Measurements from ENCODE around the gene CTBP2.

GRCh38 chr10:125136087-125136486, 24.3 kb downstream of the CTBP2 start:
- TF ChIP-seq POLR2A (IDR thresholded peaks at IDR 0.05): no peak
- TF ChIP-seq CTCF (IDR thresholded peaks at IDR 0.05): no peak

Measured in right lobe of liver (tissue), 4 donors.